H1 (cell line): ENCODE measurements around the gene CD180. TPM values are rescaled to one million over a fixed set of nuclear protein-coding genes. Genes with fewer than 3 reads are reported as not detected.

ENCODE experiments used
- CTCF ChIA-PET: fragments of 300-600 bp; sonication (Branson Sonifier 250); formaldehyde crosslinking; loops from one replicate; lab custom pipeline; 2021; ENCODE audit not compliant: partially characterized antibody; lab: Charles Lee
- POLR2A ChIA-PET: fragments of 300-600 bp; sonication (Branson Sonifier 250); formaldehyde crosslinking; loops from one replicate; lab custom pipeline; 2021; ENCODE audit warnings: inconsistent platforms; ENCODE audit not compliant: partially characterized antibody; lab: Charles Lee
- DNase-seq, 2 experiments: peaks; one replicate each; pipeline versions ENCODE4 v3.0.0 to v3.0.0-alpha.2; 2010 to 2022; ENCODE audit warnings: low spot score in 2 of 2, low read depth in 1 of 2, mixed read lengths in 1 of 2
- FAIRE-seq: peaks from 2 replicates; lab custom pipeline; 2011; peaks lifted over from hg19 to GRCh38; lab: Jason Lieb, UNC
- H2AFZ ChIP-seq: 2 replicates; pipeline ENCODE4 v1.8.1; 2012; ENCODE audit warnings: low read length, inconsistent platforms
- H2AK5ac ChIP-seq: 2 replicates; pipeline ENCODE4 v1.6.1; 2013; ENCODE audit warnings: low read depth, low read length
- H2BK120ac ChIP-seq: replicated peaks from 2 replicates; pipeline ENCODE3; 2013; ENCODE audit warnings: low read depth, low read length, inconsistent platforms
- H2BK12ac ChIP-seq: 2 replicates; pipeline ENCODE4 v1.6.1; 2013; ENCODE audit warnings: low read depth, low read length
- H2BK15ac ChIP-seq: 2 replicates; pipeline ENCODE4 v1.6.1; 2013; ENCODE audit warnings: low read length
- H2BK20ac ChIP-seq: 2 replicates; pipeline ENCODE4 v1.6.1; 2013; ENCODE audit warnings: low read length
- H2BK5ac ChIP-seq: 2 replicates; pipeline ENCODE4 v1.6.1; 2013; ENCODE audit warnings: low read depth, low read length
- H3K14ac ChIP-seq: 2 replicates; pipeline ENCODE4 v1.6.1; 2013; ENCODE audit warnings: inconsistent platforms; ENCODE audit not compliant: insufficient read length
- H3K18ac ChIP-seq: 2 replicates; pipeline ENCODE4 v1.6.1; 2013; ENCODE audit warnings: low read length; ENCODE audit errors: extremely low read depth
- H3K23ac ChIP-seq: 2 replicates; pipeline ENCODE4 v1.6.1; 2013; ENCODE audit warnings: inconsistent platforms; ENCODE audit not compliant: insufficient read length
- H3K23me2 ChIP-seq: 2 replicates; pipeline ENCODE4 v1.6.1; 2013; ENCODE audit warnings: low read depth, low read length
- H3K27ac ChIP-seq: 2 replicates; pipeline ENCODE4 v1.6.1; 2011; ENCODE audit warnings: low read depth, low read length, inconsistent platforms
- H3K27me3 ChIP-seq, 4 experiments: replicated peaks in 1 of 4; 1 replicate in 1 of 4; 2 replicates in 3 of 4; pipeline versions ENCODE4 v1.6.1 to v1.8.1; 2011 to 2013; ENCODE audit warnings: low read length in 3 of 4, mild to moderate bottlenecking in 3 of 4, inconsistent platforms in 2 of 4, mixed read lengths in 2 of 4, moderate library complexity in 1 of 4; ENCODE audit not compliant: control insufficient read depth in 3 of 4, insufficient read depth in 3 of 4; ENCODE audit errors: extremely low read depth in 1 of 4
- H3K36me3 ChIP-seq, 4 experiments: 2 replicates each; pipeline versions ENCODE4 v1.6.1 to v1.8.1; 2011 to 2013; ENCODE audit warnings: mild to moderate bottlenecking in 4 of 4, low read length in 3 of 4, moderate library complexity in 2 of 4, control low read depth in 1 of 4, inconsistent platforms in 1 of 4; ENCODE audit not compliant: insufficient read depth in 4 of 4, control insufficient read depth in 2 of 4
- H3K4ac ChIP-seq: replicated peaks from 2 replicates; pipeline ENCODE3; 2013; ENCODE audit warnings: low read length, low read depth, mixed read lengths, inconsistent platforms; ENCODE audit not compliant: insufficient read length
- H3K4me1 ChIP-seq, 4 experiments: replicated peaks in 1 of 4; 1 replicate in 1 of 4; 2 replicates in 3 of 4; pipeline versions ENCODE4 v1.6.1 to v1.8.1; 2011 to 2013; ENCODE audit warnings: low read length in 3 of 4, inconsistent platforms in 2 of 4, mixed read lengths in 1 of 4; ENCODE audit not compliant: insufficient read depth in 4 of 4, control insufficient read depth in 3 of 4
- H3K4me2 ChIP-seq, 2 experiments: 2 replicates each; pipeline versions ENCODE4 v1.6.1 to v1.8.1; 2011 to 2013; ENCODE audit warnings: low read depth in 2 of 2, low read length in 2 of 2, control low read depth in 1 of 2, inconsistent platforms in 1 of 2, mild to moderate bottlenecking in 1 of 2; ENCODE audit not compliant: insufficient read depth in 1 of 2
- H3K4me3 ChIP-seq, 4 experiments: fragments of 200-600, 300-600 bp in 1 of 4; sonication (generic), shearing (Covaris generic), sonication (Bioruptor Twin) in 1 of 4; 2 replicates each; pipeline versions ENCODE4 v1.5.1 to v1.8.1; 2011 to 2016; ENCODE audit warnings: low read length in 4 of 4, low read depth in 3 of 4, control low read depth in 2 of 4, inconsistent platforms in 2 of 4, mild to moderate bottlenecking in 2 of 4, mixed read lengths in 1 of 4, moderate library complexity in 1 of 4; ENCODE audit not compliant: insufficient read depth in 2 of 4; ENCODE audit errors: extremely low read depth in 1 of 4
- H3K56ac ChIP-seq: replicated peaks from 2 replicates; pipeline ENCODE3; 2013; ENCODE audit warnings: low read depth, mild to moderate bottlenecking, mixed read lengths, low read length, inconsistent platforms; ENCODE audit not compliant: insufficient read length
- H3K79me1 ChIP-seq: 2 replicates; pipeline ENCODE4 v1.6.1; 2013; ENCODE audit warnings: low read depth, low read length, control low read depth
- H3K79me2 ChIP-seq, 2 experiments: 2 replicates each; pipeline versions ENCODE4 v1.6.1 to v1.8.1; 2012 to 2013; ENCODE audit warnings: low read length in 2 of 2, mild to moderate bottlenecking in 2 of 2, inconsistent platforms in 1 of 2; ENCODE audit not compliant: insufficient read depth in 2 of 2, control insufficient read depth in 1 of 2
- H3K9ac ChIP-seq, 4 experiments: replicated peaks in 1 of 4; 1 replicate in 1 of 4; 2 replicates in 3 of 4; pipeline versions ENCODE4 v1.6.1 to v1.8.1; 2011 to 2013; ENCODE audit warnings: low read depth in 3 of 4, low read length in 3 of 4, control low read depth in 2 of 4, mild to moderate bottlenecking in 2 of 4, moderate library complexity in 2 of 4, inconsistent platforms in 1 of 4; ENCODE audit errors: extremely low read depth in 1 of 4
- H3K9me3 ChIP-seq, 2 experiments: 2 replicates each; pipeline versions ENCODE4 v1.6.1 to v1.8.1; 2012 to 2013; ENCODE audit warnings: mild to moderate bottlenecking in 2 of 2, moderate library complexity in 2 of 2, control low read depth in 1 of 2, inconsistent platforms in 1 of 2, low read depth in 1 of 2, low read length in 1 of 2, mixed read lengths in 1 of 2; ENCODE audit not compliant: insufficient read depth in 2 of 2
- H4K20me1 ChIP-seq, 2 experiments: replicated peaks in 1 of 2; 2 replicates each; pipeline versions ENCODE3 to v1.8.1; 2011 to 2013; ENCODE audit warnings: inconsistent platforms in 2 of 2, low read length in 2 of 2, mild to moderate bottlenecking in 1 of 2; ENCODE audit not compliant: insufficient read depth in 2 of 2, control insufficient read depth in 1 of 2
- H4K5ac ChIP-seq: 2 replicates; pipeline ENCODE4 v1.6.1; 2013; ENCODE audit warnings: low read length, low read depth, mixed read lengths, inconsistent platforms; ENCODE audit not compliant: insufficient read length
- H4K8ac ChIP-seq: 2 replicates; pipeline ENCODE4 v1.8.0; 2013; ENCODE audit warnings: mild to moderate bottlenecking, moderate library complexity, low read length, inconsistent platforms; ENCODE audit not compliant: insufficient read depth; ENCODE audit errors: extremely low read depth
- H4K91ac ChIP-seq: replicated peaks from 2 replicates; pipeline ENCODE3; 2013; ENCODE audit warnings: low read length, mixed read lengths, inconsistent platforms; ENCODE audit not compliant: insufficient read length
- ATF2 ChIP-seq: IDR thresholded peaks from 2 replicates; pipeline ENCODE4 v1.6.1; 2012; ENCODE audit warnings: low read length, inconsistent platforms
- CTBP2 ChIP-seq: IDR thresholded peaks from 2 replicates; pipeline ENCODE4 v1.7.0; 2011; ENCODE audit warnings: borderline replicate concordance, mild to moderate bottlenecking, moderate library complexity, mixed read lengths, low read length; ENCODE audit not compliant: insufficient read depth, insufficient read length
- KDM4A ChIP-seq: IDR thresholded peaks from one replicate; pipeline ENCODE4 v1.7.1; 2012; ENCODE audit warnings: low read depth, mild to moderate bottlenecking, moderate library complexity, low read length, inconsistent platforms; ENCODE audit not compliant: severe bottlenecking
- MAFK ChIP-seq: IDR thresholded peaks from 2 replicates; pipeline ENCODE4 v1.6.1; 2012; ENCODE audit warnings: low read depth, mild to moderate bottlenecking, improper control_type of control experiment, low read length
- RAD21 ChIP-seq, 2 experiments: IDR thresholded peaks in 1 of 2; conservative IDR thresholded peaks in 1 of 2; 2 replicates each; pipeline ENCODE4 v1.6.1; 2011; ENCODE audit warnings: low read depth in 2 of 2, low read length in 2 of 2, improper control_type of control experiment in 1 of 2, inconsistent platforms in 1 of 2, mild to moderate bottlenecking in 1 of 2, moderate library complexity in 1 of 2
- SUZ12 ChIP-seq: fragments of 200-600 bp; sonication (generic); IDR thresholded peaks from 2 replicates; pipeline ENCODE4 v1.6.1; 2012; ENCODE audit warnings: mild to moderate bottlenecking, inconsistent platforms, low read length, moderate library complexity, mixed read lengths
- WGBS, 2 experiments: shearing (Covaris generic) in 1 of 2; methylation state at CpG; one replicate each; pipeline versions ENCODE4 v1.1.6 to v1.1.7; 2013 to 2015; ENCODE audit warnings: low lambda C conversion rate in 2 of 2, mixed read lengths in 2 of 2, inconsistent platforms in 1 of 2, low coverage in 1 of 2, missing lambda C conversion rate in 1 of 2; ENCODE audit not compliant: insufficient replicate concordance in 2 of 2, insufficient coverage in 1 of 2, insufficient read length in 1 of 2; ENCODE audit errors: extremely low coverage in 1 of 2, missing lambda C conversion rate in 1 of 2; 5-methylcytosine and 5-hydroxymethylcytosine counted together
- polyA plus RNA-seq, 7 experiments: library from polyadenylated mRNA; depleted of rRNA in 3 of 7; stranded (reverse) in 5 of 7; unstranded in 2 of 7; fragments of >200 nt in 5 of 7; fragments of 200-250 nt in 2 of 7; gene quantifications; 1 replicate in 5 of 7; 2 replicates in 1 of 7; 4 replicates in 1 of 7; pipeline versions ENCODE4 v1.2.1 to v1.2.3, GENCODE V29; 2011 to 2013; ENCODE audit warnings: missing spikeins in 2 of 7, mixed read lengths in 2 of 7
- total RNA-seq: library from RNA; stranded (reverse); fragmentation: NEBNext Ultra II Directional; extraction: Animal tissue kit (Norgen Biotek cat#: 25700); gene quantifications from 2 replicates; pipeline ENCODE4 v1.2.1, GENCODE V29; 2021
- TF ChIP-seq, protein P1 (sequence below), 3 experiments: IDR thresholded peaks; 1 replicate in 2 of 3; 2 replicates in 1 of 3; pipeline versions ENCODE4 v1.5.1 to v1.6.1; 2011; ENCODE audit warnings: low read length in 3 of 3, mild to moderate bottlenecking in 3 of 3, inconsistent platforms in 2 of 3, low read depth in 1 of 3, moderate library complexity in 1 of 3; ENCODE audit not compliant: insufficient read depth in 1 of 3; ENCODE audit errors: control extremely low read depth in 1 of 3

The CD180 gene
- total and polyA plus RNA-seq, 2 of the 8 experiments (the other 6 are each of a cell fraction or from before 2014, with no cell fraction given) = not detected

GRCh38 chr5:67201897-67202549 lies 5.4 kb upstream of the CD180 start:
- H3K27me3 ChIP-seq = no peaks in the 10 kb centered on the region
- no peak overlapping the region for H3K18ac ChIP-seq
- no peak overlapping the region for H3K4me2 ChIP-seq
- peaks cover 0 to 2% of the 10 kb centered on the region in 2 experiments; a peak in 1 of 4 replicates for H3K9me3 ChIP-seq
- H2AFZ ChIP-seq = no peak overlapping the region
- H3K4me1 ChIP-seq = no peaks in the 10 kb centered on the region
- H3K9ac ChIP-seq = no peak overlapping the region
- POLR2A ChIA-PET = no interaction called here
- H4K91ac ChIP-seq = no peak overlapping the region
- FAIRE-seq (no peak), DNase-seq (no peak)
- H3K79me1 ChIP-seq = no peaks in the 10 kb centered on the region
- H3K27ac ChIP-seq = no peak overlapping the region
- H4K20me1 ChIP-seq = no peaks in the 10 kb centered on the region
- H3K79me2 ChIP-seq = no peaks in the 10 kb centered on the region
- no peak overlapping the region for H2BK15ac ChIP-seq
- CTCF ChIA-PET = interaction anchor here (0.6 to 1.2 kb wide), 5 partner anchors 10 to 185 kb away, joined by 3 to 4 read pairs (median 3); no protein-coding TSS in a partner anchor
- H2BK12ac ChIP-seq = no peak overlapping the region
- H4K5ac ChIP-seq = no peak overlapping the region
- H2BK5ac ChIP-seq = no peak overlapping the region
- H2AK5ac ChIP-seq = no peak overlapping the region
- H3K23me2 ChIP-seq = no peaks in the 10 kb centered on the region
- H3K23ac ChIP-seq = no peak overlapping the region
- H3K56ac ChIP-seq = no peak overlapping the region
- H4K8ac ChIP-seq = no peak overlapping the region
- WGBS, 2 experiments = 72% methylated on average over 6 of the region's 6 CpGs; no CpG with 5 or more reads in 1 of the 2 experiments
- H3K4ac ChIP-seq = no peak overlapping the region
- H2BK120ac ChIP-seq = no peak overlapping the region
- no peak overlapping the region for H2BK20ac ChIP-seq
- H3K36me3 ChIP-seq = no peaks in the 10 kb centered on the region
- no peak overlapping the region for H3K4me3 ChIP-seq
- H3K14ac ChIP-seq = no peak overlapping the region
- TF ChIP-seq KDM4A (no peak), ATF2 (no peak), RAD21 (IDR thresholded peaks at IDR 0.05 in 1 of 2, conservative IDR thresholded peaks at IDR 0.05 in 1 of 2; ENCODE audit: low read depth in 2 of 2, low read length in 2 of 2) (no peak), CTBP2 (no peak), MAFK (no peak), SUZ12 (no peak)
- TF ChIP-seq, protein P1, sequence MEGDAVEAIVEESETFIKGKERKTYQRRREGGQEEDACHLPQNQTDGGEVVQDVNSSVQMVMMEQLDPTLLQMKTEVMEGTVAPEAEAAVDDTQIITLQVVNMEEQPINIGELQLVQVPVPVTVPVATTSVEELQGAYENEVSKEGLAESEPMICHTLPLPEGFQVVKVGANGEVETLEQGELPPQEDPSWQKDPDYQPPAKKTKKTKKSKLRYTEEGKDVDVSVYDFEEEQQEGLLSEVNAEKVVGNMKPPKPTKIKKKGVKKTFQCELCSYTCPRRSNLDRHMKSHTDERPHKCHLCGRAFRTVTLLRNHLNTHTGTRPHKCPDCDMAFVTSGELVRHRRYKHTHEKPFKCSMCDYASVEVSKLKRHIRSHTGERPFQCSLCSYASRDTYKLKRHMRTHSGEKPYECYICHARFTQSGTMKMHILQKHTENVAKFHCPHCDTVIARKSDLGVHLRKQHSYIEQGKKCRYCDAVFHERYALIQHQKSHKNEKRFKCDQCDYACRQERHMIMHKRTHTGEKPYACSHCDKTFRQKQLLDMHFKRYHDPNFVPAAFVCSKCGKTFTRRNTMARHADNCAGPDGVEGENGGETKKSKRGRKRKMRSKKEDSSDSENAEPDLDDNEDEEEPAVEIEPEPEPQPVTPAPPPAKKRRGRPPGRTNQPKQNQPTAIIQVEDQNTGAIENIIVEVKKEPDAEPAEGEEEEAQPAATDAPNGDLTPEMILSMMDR (IDR thresholded peaks at IDR 0.05; ENCODE audit: control extremely low read depth in 1 of 3, insufficient read depth in 1 of 3, low read depth in 1 of 3, low read length in 3 of 3) = no peak
